Measurements from ENCODE around the gene TBC1D2.

The TBC1D2 gene

DNA sequence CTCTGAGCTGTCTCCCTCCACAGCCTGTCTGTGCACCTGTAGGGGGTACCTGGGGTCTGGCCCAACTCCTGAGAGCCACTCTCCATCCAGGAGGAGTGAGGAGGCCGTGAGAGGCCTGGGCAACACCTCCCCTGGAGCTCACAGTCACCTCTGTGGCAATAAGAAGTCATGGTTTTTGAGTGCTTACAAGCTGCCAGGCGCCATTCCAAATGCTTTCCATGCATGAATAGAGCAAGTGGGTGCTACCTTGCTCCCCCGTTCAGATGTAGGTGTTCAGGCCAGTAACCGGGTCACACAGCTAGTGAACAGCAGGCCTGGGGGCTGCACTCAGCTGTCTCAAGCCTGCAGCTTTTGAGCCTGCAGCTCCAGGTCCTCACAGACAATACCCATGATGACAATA, 93.6 kb downstream of the TBC1D2 start:
- DNase-seq (ENCODE audit: low read depth in 1 of 2, low spot score in 1 of 2) = no peak
- Histone ChIP-seq H3K27ac (replicated peaks) (no peak overlapping the region), H3K4me3 (replicated peaks; ENCODE audit: insufficient read depth, low read length) (no peak overlapping the region), H3K27me3 (ENCODE audit: insufficient read depth, poor library complexity, severe bottlenecking) (no peaks in the 10 kb centered on the region)
- TF ChIP-seq SPI1 (IDR thresholded peaks at IDR 0.05; ENCODE audit: borderline replicate concordance, low read depth) (no peak), GABPA (IDR thresholded peaks at IDR 0.05; ENCODE audit: low read depth) (no peak), POLR2AphosphoS5 (IDR thresholded peaks at IDR 0.05; ENCODE audit: low read depth) (no peak)
- TF ChIP-seq, protein P1, sequence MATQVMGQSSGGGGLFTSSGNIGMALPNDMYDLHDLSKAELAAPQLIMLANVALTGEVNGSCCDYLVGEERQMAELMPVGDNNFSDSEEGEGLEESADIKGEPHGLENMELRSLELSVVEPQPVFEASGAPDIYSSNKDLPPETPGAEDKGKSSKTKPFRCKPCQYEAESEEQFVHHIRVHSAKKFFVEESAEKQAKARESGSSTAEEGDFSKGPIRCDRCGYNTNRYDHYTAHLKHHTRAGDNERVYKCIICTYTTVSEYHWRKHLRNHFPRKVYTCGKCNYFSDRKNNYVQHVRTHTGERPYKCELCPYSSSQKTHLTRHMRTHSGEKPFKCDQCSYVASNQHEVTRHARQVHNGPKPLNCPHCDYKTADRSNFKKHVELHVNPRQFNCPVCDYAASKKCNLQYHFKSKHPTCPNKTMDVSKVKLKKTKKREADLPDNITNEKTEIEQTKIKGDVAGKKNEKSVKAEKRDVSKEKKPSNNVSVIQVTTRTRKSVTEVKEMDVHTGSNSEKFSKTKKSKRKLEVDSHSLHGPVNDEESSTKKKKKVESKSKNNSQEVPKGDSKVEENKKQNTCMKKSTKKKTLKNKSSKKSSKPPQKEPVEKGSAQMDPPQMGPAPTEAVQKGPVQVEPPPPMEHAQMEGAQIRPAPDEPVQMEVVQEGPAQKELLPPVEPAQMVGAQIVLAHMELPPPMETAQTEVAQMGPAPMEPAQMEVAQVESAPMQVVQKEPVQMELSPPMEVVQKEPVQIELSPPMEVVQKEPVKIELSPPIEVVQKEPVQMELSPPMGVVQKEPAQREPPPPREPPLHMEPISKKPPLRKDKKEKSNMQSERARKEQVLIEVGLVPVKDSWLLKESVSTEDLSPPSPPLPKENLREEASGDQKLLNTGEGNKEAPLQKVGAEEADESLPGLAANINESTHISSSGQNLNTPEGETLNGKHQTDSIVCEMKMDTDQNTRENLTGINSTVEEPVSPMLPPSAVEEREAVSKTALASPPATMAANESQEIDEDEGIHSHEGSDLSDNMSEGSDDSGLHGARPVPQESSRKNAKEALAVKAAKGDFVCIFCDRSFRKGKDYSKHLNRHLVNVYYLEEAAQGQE (IDR thresholded peaks at IDR 0.05; ENCODE audit: insufficient replicate concordance, low read depth) = no peak
- TF ChIP-seq, protein P2, sequence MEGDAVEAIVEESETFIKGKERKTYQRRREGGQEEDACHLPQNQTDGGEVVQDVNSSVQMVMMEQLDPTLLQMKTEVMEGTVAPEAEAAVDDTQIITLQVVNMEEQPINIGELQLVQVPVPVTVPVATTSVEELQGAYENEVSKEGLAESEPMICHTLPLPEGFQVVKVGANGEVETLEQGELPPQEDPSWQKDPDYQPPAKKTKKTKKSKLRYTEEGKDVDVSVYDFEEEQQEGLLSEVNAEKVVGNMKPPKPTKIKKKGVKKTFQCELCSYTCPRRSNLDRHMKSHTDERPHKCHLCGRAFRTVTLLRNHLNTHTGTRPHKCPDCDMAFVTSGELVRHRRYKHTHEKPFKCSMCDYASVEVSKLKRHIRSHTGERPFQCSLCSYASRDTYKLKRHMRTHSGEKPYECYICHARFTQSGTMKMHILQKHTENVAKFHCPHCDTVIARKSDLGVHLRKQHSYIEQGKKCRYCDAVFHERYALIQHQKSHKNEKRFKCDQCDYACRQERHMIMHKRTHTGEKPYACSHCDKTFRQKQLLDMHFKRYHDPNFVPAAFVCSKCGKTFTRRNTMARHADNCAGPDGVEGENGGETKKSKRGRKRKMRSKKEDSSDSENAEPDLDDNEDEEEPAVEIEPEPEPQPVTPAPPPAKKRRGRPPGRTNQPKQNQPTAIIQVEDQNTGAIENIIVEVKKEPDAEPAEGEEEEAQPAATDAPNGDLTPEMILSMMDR (IDR thresholded peaks at IDR 0.05; ENCODE audit: insufficient read depth, low read length) = no peak

GRCh38 chr9:98159790-98160189, 95.7 kb downstream of the TBC1D2 start:
- no peak for DNase-seq (ENCODE audit: low read depth in 1 of 2, low spot score in 1 of 2)
- H3K27ac ChIP-seq (replicated peaks) = no peak overlapping the region
- H3K27me3 ChIP-seq (ENCODE audit: insufficient read depth, poor library complexity, severe bottlenecking) = no peaks in the 10 kb centered on the region
- TF ChIP-seq SPI1 (IDR thresholded peaks at IDR 0.05; ENCODE audit: borderline replicate concordance, low read depth) = no peak
- TF ChIP-seq POLR2AphosphoS5 (IDR thresholded peaks at IDR 0.05; ENCODE audit: low read depth) = no peak
- TF ChIP-seq, protein P2 (IDR thresholded peaks at IDR 0.05; ENCODE audit: insufficient read depth, low read length) = no peak
- no peak for TF ChIP-seq GABPA (IDR thresholded peaks at IDR 0.05; ENCODE audit: low read depth)
- TF ChIP-seq, protein P1 (IDR thresholded peaks at IDR 0.05; ENCODE audit: insufficient replicate concordance, low read depth) = no peak
- H3K4me3 ChIP-seq (replicated peaks; ENCODE audit: insufficient read depth, low read length) = no peak overlapping the region

DNA sequence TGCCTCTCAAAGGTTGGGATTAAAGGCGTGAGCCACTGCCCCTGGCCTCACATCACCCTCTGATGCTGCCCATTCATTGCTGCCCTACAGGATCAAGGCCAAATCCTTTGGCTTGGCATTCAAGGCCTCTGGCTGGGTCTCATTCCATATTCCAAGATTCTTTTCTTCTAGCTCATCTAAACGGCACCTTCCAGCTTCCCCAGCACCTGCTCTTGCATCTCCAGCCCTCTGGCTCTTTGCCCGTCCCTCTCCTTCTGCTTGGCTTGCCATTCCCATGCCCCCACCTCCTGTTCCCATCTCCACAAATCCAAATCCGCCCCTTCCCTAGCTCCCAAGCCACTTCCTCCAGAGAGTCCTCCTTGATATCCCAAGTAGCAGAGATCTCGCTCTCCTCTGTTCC, 96.1 kb downstream of the TBC1D2 start:
- Histone ChIP-seq H3K27me3 (ENCODE audit: insufficient read depth, poor library complexity, severe bottlenecking) (no peaks in the 10 kb centered on the region), H3K4me3 (replicated peaks; ENCODE audit: insufficient read depth, low read length) (no peak overlapping the region), H3K27ac (replicated peaks) (no peak overlapping the region)
- TF ChIP-seq POLR2AphosphoS5 (IDR thresholded peaks at IDR 0.05; ENCODE audit: low read depth) (no peak), GABPA (IDR thresholded peaks at IDR 0.05; ENCODE audit: low read depth) (no peak), SPI1 (IDR thresholded peaks at IDR 0.05; ENCODE audit: borderline replicate concordance, low read depth) (no peak)
- TF ChIP-seq, protein P1 (IDR thresholded peaks at IDR 0.05; ENCODE audit: insufficient replicate concordance, low read depth) = no peak
- TF ChIP-seq, protein P2 (IDR thresholded peaks at IDR 0.05; ENCODE audit: insufficient read depth, low read length) = no peak
- DNase-seq (ENCODE audit: low read depth in 1 of 2, low spot score in 1 of 2) = no peak

Measured in HL-60 (cell line).